PC-9 (cell line): ENCODE data around the gene COMT. TPM values are rescaled to one million over a fixed set of nuclear protein-coding genes. Genes with fewer than 3 reads are reported as not detected.

ENCODE experiments used
- BruUV-seq: library from RNA; stranded (reverse); fragments of 400-500 nt; replicated peaks from 2 replicates; lab custom pipeline; 2021; lab: Mats Ljungman, UMichigan
- CTCF ChIA-PET: fragments of 300-600 bp; sonication (Branson Sonifier 250); formaldehyde crosslinking; loops from one replicate; lab custom pipeline; 2022; ENCODE audit warnings: antibody characterized with exemption; lab: Charles Lee
- POLR2A ChIA-PET: fragments of 300-600 bp; sonication (Branson Sonifier 250); formaldehyde crosslinking; loops from one replicate; lab custom pipeline; 2022; ENCODE audit warnings: antibody characterized with exemption; ENCODE audit not compliant: unreplicated experiment; lab: Charles Lee
- DNase-seq, 2 experiments: peaks; one replicate each; pipeline versions ENCODE4 v3.0.0 to v3.0.0-alpha.2; 2015 to 2022; ENCODE audit warnings: mixed read lengths in 1 of 2
- H2AFZ ChIP-seq: fragments of 200-600 bp; sonication (generic); 2 replicates; pipeline ENCODE4 v1.8.1; 2017; ENCODE audit warnings: antibody characterized with exemption
- H3F3A ChIP-seq: fragments of 200-600 bp; sonication (generic); 2 replicates; pipeline ENCODE4 v1.8.1; 2017; ENCODE audit warnings: antibody characterized with exemption, mild to moderate bottlenecking, low read depth; ENCODE audit not compliant: insufficient read depth
- H3K27ac ChIP-seq: fragments of 200-600 bp; sonication (generic); 2 replicates; pipeline ENCODE4 v1.6.1; 2016; ENCODE audit warnings: mixed run types
- H3K27me3 ChIP-seq: fragments of 200-600 bp; sonication (generic); 2 replicates; pipeline ENCODE4 v1.6.1; 2016; ENCODE audit warnings: low read depth, mixed run types; ENCODE audit not compliant: insufficient read depth
- H3K36me3 ChIP-seq: fragments of 200-600 bp; sonication (generic); 2 replicates; pipeline ENCODE4 v1.6.1; 2016; ENCODE audit warnings: low read depth, mixed run types
- H3K4me1 ChIP-seq: fragments of 200-600 bp; sonication (generic); replicated peaks from 2 replicates; pipeline ENCODE4 v1.6.1; 2016; ENCODE audit warnings: mixed run types; ENCODE audit not compliant: insufficient read depth
- H3K4me2 ChIP-seq: fragments of 200-600 bp; sonication (generic); 2 replicates; pipeline ENCODE4 v1.6.1; 2017; ENCODE audit warnings: mixed run types
- H3K4me3 ChIP-seq: fragments of 200-600 bp; sonication (generic); 2 replicates; pipeline ENCODE4 v1.6.1; 2016; ENCODE audit warnings: mixed run types
- H3K79me2 ChIP-seq: fragments of 200-600 bp; sonication (generic); 2 replicates; pipeline ENCODE4 v1.6.1; 2017; ENCODE audit warnings: low read depth, mixed run types
- H3K9me2 ChIP-seq: fragments of 200-600 bp; sonication (generic); 2 replicates; pipeline ENCODE4 v1.8.1; 2017; ENCODE audit warnings: mild to moderate bottlenecking; ENCODE audit not compliant: insufficient read depth
- H3K9me3 ChIP-seq: fragments of 200-600 bp; sonication (generic); 2 replicates; pipeline ENCODE4 v1.8.1; 2016; ENCODE audit warnings: low read depth; ENCODE audit not compliant: insufficient read depth
- H4K20me1 ChIP-seq: fragments of 200-600 bp; sonication (generic); 2 replicates; pipeline ENCODE4 v1.8.1; 2017; ENCODE audit not compliant: insufficient read depth
- EZH2 ChIP-seq: fragments of 200-600 bp; sonication (generic); IDR thresholded peaks from 2 replicates; pipeline ENCODE4 v1.8.0; 2017; ENCODE audit warnings: antibody characterized with exemption, low read depth
- intact Hi-C: fragments of 100-400 bp; cut with micrococcal nuclease; formaldehyde crosslinking; loops from one replicate; pipeline ENCODE4 v1.10.0; 2022; ENCODE audit not compliant: unreplicated experiment
- total RNA-seq: library from RNA; stranded (reverse); gene quantifications from 2 replicates; pipeline ENCODE4 v1.2.3, GENCODE V29; 2021
- TF ChIP-seq, protein P1 (sequence below): fragments of 200-600 bp; sonication (generic); conservative IDR thresholded peaks from 2 replicates; pipeline ENCODE4 v1.6.1; 2017; ENCODE audit warnings: mixed run types, antibody characterized with exemption, mild to moderate bottlenecking, moderate library complexity

COMT gene
- total RNA-seq, 1 experiment from 2014 or later, result 99.9 TPM

DNA sequence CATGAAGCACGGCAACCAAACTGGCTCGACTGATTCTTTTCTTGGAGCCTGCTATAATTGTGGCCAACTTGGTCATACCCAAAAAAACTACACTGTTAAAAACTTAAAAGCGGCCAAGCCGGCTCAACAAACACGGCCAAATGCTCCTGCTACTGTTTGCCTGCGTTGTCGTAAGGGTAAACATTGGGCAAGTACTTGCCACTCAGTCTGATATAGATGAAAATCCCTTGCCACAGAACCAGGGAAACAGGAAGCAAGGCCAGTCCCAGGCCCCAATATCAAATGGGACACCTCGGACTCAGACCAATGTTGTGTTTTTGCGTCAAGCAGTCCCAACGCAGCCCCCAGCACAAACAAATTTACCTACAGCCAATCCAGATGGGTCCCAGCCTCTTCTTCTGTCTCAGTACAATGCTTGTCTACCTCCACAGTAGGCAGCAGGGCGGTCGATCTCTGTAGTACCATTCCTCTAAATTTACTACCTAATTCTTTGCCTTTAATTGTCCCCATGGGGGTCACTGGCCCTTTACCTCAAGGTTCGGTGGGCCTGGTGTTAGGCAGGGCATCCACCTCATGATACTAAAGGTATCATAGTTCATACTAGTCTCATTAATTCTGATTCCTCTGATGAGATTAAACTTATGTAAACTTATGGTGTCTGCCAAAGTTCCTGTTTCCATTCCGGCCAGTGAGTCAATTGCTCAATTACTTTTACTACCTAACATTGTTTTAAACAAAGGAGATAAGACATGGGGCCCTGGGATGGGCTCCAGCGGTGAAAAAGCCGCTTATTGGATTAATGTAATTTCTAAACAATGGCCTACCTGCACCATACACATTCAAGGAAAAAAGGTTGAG lies 3.7 kb upstream of the COMT start:
- BruUV-seq, result no TSS peak
- no peak overlapping the region for H3K4me2 ChIP-seq

GRCh38 chr22:19940536-19941364 lies 822 bp upstream of the COMT start:
- Histone ChIP-seq H3K27ac (peak overlapping the region; percentile 29; the same call in 1 of the 2 replicates), H3K36me3 (no peaks in the 10 kb centered on the region), H3K4me2 (peak overlapping the region; percentile 89), H3K4me3 (peak overlapping the region; percentile 90), H4K20me1 (no peaks in the 10 kb centered on the region), H3K4me1 (peaks cover 12% of the 10 kb centered on the region; the same call in 1 of the 2 replicates), H3K27me3 (no peaks in the 10 kb centered on the region), H3K79me2 (peaks cover 27% of the 10 kb centered on the region), H3F3A (no peaks in the 10 kb centered on the region), H2AFZ (peak overlapping the region; percentile 91), H3K9me2 (no peaks in the 10 kb centered on the region), H3K9me3 (no peaks in the 10 kb centered on the region; the same call in 1 of the 2 replicates)
- POLR2A ChIA-PET, result no interaction called here
- intact Hi-C loops, result no loop called here
- TSS peak; percentile 27 for BruUV-seq
- no peak for DNase-seq
- TF ChIP-seq, protein P1, sequence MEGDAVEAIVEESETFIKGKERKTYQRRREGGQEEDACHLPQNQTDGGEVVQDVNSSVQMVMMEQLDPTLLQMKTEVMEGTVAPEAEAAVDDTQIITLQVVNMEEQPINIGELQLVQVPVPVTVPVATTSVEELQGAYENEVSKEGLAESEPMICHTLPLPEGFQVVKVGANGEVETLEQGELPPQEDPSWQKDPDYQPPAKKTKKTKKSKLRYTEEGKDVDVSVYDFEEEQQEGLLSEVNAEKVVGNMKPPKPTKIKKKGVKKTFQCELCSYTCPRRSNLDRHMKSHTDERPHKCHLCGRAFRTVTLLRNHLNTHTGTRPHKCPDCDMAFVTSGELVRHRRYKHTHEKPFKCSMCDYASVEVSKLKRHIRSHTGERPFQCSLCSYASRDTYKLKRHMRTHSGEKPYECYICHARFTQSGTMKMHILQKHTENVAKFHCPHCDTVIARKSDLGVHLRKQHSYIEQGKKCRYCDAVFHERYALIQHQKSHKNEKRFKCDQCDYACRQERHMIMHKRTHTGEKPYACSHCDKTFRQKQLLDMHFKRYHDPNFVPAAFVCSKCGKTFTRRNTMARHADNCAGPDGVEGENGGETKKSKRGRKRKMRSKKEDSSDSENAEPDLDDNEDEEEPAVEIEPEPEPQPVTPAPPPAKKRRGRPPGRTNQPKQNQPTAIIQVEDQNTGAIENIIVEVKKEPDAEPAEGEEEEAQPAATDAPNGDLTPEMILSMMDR, result no peak
- no peak for TF ChIP-seq EZH2
- CTCF ChIA-PET, result no interaction called here

More for the DNA sequence above, 3.7 kb upstream of the COMT start:
- Histone ChIP-seq H4K20me1 (no peaks in the 10 kb centered on the region), H3K36me3 (no peaks in the 10 kb centered on the region), H3F3A (no peaks in the 10 kb centered on the region), H3K4me1 (peaks cover 4% of the 10 kb centered on the region; the same call in 1 of the 2 replicates), H3K9me3 (no peaks in the 10 kb centered on the region; the same call in 1 of the 2 replicates), H3K27me3 (no peaks in the 10 kb centered on the region), H3K9me2 (no peaks in the 10 kb centered on the region), H3K27ac (no peak overlapping the region), H3K79me2 (peaks cover 21% of the 10 kb centered on the region), H2AFZ (no peak overlapping the region), H3K4me3 (no peak overlapping the region)
- intact Hi-C loops, result no loop called here
- DNase-seq, result no peak
- POLR2A ChIA-PET, result no interaction called here
- CTCF ChIA-PET, result no interaction called here
- no peak for TF ChIP-seq EZH2

GRCh38 chr22:19942157-19943081 lies 847 bp downstream of the COMT start:
- CTCF ChIA-PET, result no interaction called here
- POLR2A ChIA-PET, result no interaction called here
- peak overlapping the region; percentile 59 for H3K27ac ChIP-seq
- no peaks in the 10 kb centered on the region for H3K27me3 ChIP-seq
- no peak for DNase-seq
- no peak for TF ChIP-seq EZH2
- TF ChIP-seq, protein P1, result no peak
- H3F3A ChIP-seq, result peaks cover 2% of the 10 kb centered on the region; the same call in 1 of the 2 replicates
- H3K4me1 ChIP-seq, result peaks cover 12% of the 10 kb centered on the region; the same call in 1 of the 2 replicates
- TSS peak; percentile 37 for BruUV-seq
- peak overlapping the region; percentile 89 for H3K4me2 ChIP-seq
- no peaks in the 10 kb centered on the region for H3K36me3 ChIP-seq
- H4K20me1 ChIP-seq, result no peaks in the 10 kb centered on the region
- no peaks in the 10 kb centered on the region for H3K9me2 ChIP-seq
- H3K79me2 ChIP-seq, result peaks cover 27% of the 10 kb centered on the region
- H3K9me3 ChIP-seq, result no peaks in the 10 kb centered on the region
- H2AFZ ChIP-seq, result peak overlapping the region; percentile 91
- peak overlapping the region; percentile 90 for H3K4me3 ChIP-seq
- intact Hi-C loops, result no loop called here
